Epithelial cell of proximal tubule (primary cell): ENCODE data around the gene CD200R1. TPM values are rescaled to one million over a fixed set of nuclear protein-coding genes. Genes with fewer than 3 reads are reported as not detected.

Source experiments
- DNase-seq: peaks from one replicate; pipeline ENCODE4 v3.0.0-alpha.2; 2011; ENCODE audit warnings: low read depth
- H3K4me3 ChIP-seq: 2 replicates; pipeline ENCODE4 v1.5.1; 2011; ENCODE audit warnings: low read depth, mild to moderate bottlenecking, low read length
- total RNA-seq: library from RNA; depleted of rRNA; stranded (reverse); fragments of >200 nt; gene quantifications from 2 replicates; pipeline ENCODE4 v1.2.3, GENCODE V29; 2015
- TF ChIP-seq, protein P1 (sequence below): conservative IDR thresholded peaks from 2 replicates; pipeline ENCODE4 v1.5.1; 2012; ENCODE audit warnings: low read depth, mild to moderate bottlenecking, low read length

The CD200R1 gene
- total RNA-seq, 1 donor from 2014 or later: not detected

DNA sequence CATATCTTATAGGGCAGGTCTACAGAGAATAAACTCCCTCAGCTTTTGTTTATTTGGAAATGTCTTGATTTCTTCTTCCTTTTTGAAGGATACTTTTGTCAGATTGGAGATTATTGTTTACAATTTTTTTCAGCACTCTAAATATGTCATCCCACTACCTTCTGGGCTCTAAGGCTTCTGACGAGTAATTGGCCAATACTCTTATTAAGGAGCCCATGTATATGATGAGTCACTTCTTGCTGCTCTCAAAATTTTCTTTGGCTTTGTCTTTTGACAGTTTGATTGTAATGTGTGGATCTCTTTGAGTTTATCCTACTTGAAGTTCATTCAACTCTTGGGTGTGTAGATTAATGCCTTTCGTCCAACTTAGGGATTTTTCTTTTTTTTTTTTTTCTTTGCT, 99.3 kb downstream of the CD200R1 start:
- no peak for DNase-seq
- TF ChIP-seq, protein P1, sequence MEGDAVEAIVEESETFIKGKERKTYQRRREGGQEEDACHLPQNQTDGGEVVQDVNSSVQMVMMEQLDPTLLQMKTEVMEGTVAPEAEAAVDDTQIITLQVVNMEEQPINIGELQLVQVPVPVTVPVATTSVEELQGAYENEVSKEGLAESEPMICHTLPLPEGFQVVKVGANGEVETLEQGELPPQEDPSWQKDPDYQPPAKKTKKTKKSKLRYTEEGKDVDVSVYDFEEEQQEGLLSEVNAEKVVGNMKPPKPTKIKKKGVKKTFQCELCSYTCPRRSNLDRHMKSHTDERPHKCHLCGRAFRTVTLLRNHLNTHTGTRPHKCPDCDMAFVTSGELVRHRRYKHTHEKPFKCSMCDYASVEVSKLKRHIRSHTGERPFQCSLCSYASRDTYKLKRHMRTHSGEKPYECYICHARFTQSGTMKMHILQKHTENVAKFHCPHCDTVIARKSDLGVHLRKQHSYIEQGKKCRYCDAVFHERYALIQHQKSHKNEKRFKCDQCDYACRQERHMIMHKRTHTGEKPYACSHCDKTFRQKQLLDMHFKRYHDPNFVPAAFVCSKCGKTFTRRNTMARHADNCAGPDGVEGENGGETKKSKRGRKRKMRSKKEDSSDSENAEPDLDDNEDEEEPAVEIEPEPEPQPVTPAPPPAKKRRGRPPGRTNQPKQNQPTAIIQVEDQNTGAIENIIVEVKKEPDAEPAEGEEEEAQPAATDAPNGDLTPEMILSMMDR: no peak
- H3K4me3 ChIP-seq: no peak overlapping the region

DNA sequence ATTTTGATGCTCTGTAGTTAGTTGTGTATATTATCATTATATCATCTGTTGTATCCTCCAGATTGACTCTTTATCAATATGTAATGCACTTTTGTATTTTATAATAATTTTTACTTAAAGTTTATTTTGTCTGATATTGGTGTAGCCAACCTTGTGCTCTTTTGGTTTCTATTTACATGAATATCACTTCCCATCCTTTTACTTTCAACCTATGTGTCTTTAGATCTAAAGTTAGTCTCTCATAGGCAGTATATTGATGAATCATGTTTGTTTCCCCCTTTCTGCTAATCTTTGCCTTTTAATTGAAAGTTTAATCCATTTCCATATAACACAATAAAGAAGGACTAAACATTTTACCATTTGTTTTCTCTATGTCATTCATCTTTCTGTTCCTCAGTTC, 100.2 kb downstream of the CD200R1 start:
- TF ChIP-seq, protein P1: no peak
- no peak overlapping the region for H3K4me3 ChIP-seq
- no peak for DNase-seq

- no peak overlapping the region for H3K4me3 ChIP-seq
- DNase-seq: no peak
- TF ChIP-seq, protein P1: no peak
Observed at GRCh38 chr3:112873632-112874031, 101.3 kb downstream of the CD200R1 start.

- no peak overlapping the region for H3K4me3 ChIP-seq
- TF ChIP-seq, protein P1: no peak
- no peak for DNase-seq
Observed at GRCh38 chr3:112871735-112872134, 103.2 kb downstream of the CD200R1 start.

Other genes starting within 250 kb of the CD200R1 start
- not detected in 2 replicates for gene CD200R1L, start 128.2 kb downstream of the CD200R1 start, total RNA-seq
- gene GTPBP8, start 15.9 kb upstream of the CD200R1 start, total RNA-seq: 33.8 and 39.1 TPM in 2 replicates
- gene BOC, start 236.5 kb upstream of the CD200R1 start, total RNA-seq: 1.0 and 3.5 TPM in 2 replicates